ENCODE measurements around the gene TSFM.

Gene TSFM

GRCh38 chr12:57746025-57746424 lies 36.6 kb upstream of the TSFM start:
- no peak for DNase-seq

GRCh38 chr12:57749061-57749460 lies 33.5 kb upstream of the TSFM start:
- no peak for DNase-seq

- DNase-seq = no peak
These were observed 31.8 kb upstream of the TSFM start for GRCh38 chr12:57750561-57751431.

GRCh38 chr12:57751432-57751787 lies 31.2 kb upstream of the TSFM start:
- DNase-seq = no peak

GRCh38 chr12:57751788-57752667 lies 30.6 kb upstream of the TSFM start, which contains the start of gene CDK4:
Gene CDK4 (minus strand): TSS chr12:57752310. CDS start chr12:57751717, 593 bp downstream.
- peak; percentile 100 for DNase-seq

GRCh38 chr12:57752668-57753000 lies 30.0 kb upstream of the TSFM start:
- no peak for DNase-seq

GRCh38 chr12:57753756-57754337 lies 28.7 kb upstream of the TSFM start:
- DNase-seq = no peak

GRCh38 chr12:57754411-57755193 lies 28.0 kb upstream of the TSFM start, which contains the start of gene MARCHF9:
Gene MARCHF9 (plus strand): TSS chr12:57755103. CDS start chr12:57755529, 426 bp downstream.
- DNase-seq = no peak

- no peak for DNase-seq
These were observed 27.5 kb upstream of the TSFM start for GRCh38 chr12:57755194-57755453.

- DNase-seq = no peak
These were observed 26.9 kb upstream of the TSFM start for GRCh38 chr12:57755454-57756372.

- no peak for DNase-seq
These were observed 25.9 kb upstream of the TSFM start for GRCh38 chr12:57756406-57757341.

GRCh38 chr12:57757771-57758170 lies 24.8 kb upstream of the TSFM start:
- no peak for DNase-seq

GRCh38 chr12:57758552-57759359 lies 23.8 kb upstream of the TSFM start:
- no peak for DNase-seq

- no peak for DNase-seq
These were observed 23.1 kb upstream of the TSFM start for GRCh38 chr12:57759360-57759980.

GRCh38 chr12:57760347-57760982 lies 22.1 kb upstream of the TSFM start:
- DNase-seq = no peak

GRCh38 chr12:57761391-57761998 lies 21.1 kb upstream of the TSFM start:
- DNase-seq = no peak

- DNase-seq = no peak
These were observed 20.1 kb upstream of the TSFM start for GRCh38 chr12:57762463-57762862.
